Right cardiac atrium (tissue), 5 donors: ENCODE results near the gene PAQR5. TPM values are rescaled to one million over a fixed set of nuclear protein-coding genes. Genes with fewer than 3 reads are reported as not detected.

ENCODE experiments used
- ATAC-seq, 2 donors: fragments of 200-7000 bp; cut with Tn5 transposase; one replicate each; pipeline versions ENCODE4 v1.8.0 to v1.9.1; 2020; ENCODE audit warnings: moderate library complexity in 2 of 2, mild to moderate bottlenecking in 1 of 2
- DNase-seq, 3 donors: peaks; one replicate each; pipeline ENCODE4 v3.0.0-alpha.2; 2020
- H3K27ac ChIP-seq: one replicate; pipeline ENCODE4 v1.5.1; 2013; ENCODE audit warnings: mild to moderate bottlenecking, low read length, control low read depth, moderate library complexity
- H3K27me3 ChIP-seq: one replicate; pipeline ENCODE4 v1.6.1; 2013; ENCODE audit not compliant: control insufficient read depth, insufficient read depth
- H3K4me1 ChIP-seq: one replicate; pipeline ENCODE4 v1.6.1; 2013; ENCODE audit warnings: low read length; ENCODE audit not compliant: control insufficient read depth, insufficient read depth
- H3K4me3 ChIP-seq: one replicate; pipeline ENCODE4 v1.5.1; 2013; ENCODE audit warnings: low read length, control low read depth
- H3K9me3 ChIP-seq: one replicate; pipeline ENCODE4 v1.6.1; 2013; ENCODE audit warnings: low read length; ENCODE audit not compliant: control insufficient read depth
- WGBS: extraction: QIAGEN DNeasy Blood & Tissue Kit; methylation state at CpG from one replicate; pipeline ENCODE4 v1.1.7; 2013; 5-methylcytosine and 5-hydroxymethylcytosine counted together
- intact Hi-C, 4 donors: fragments of 100-400 bp; cut with DNase I; formaldehyde crosslinking; loops; one replicate each; pipeline versions ENCODE4 v1.11.0 to v1.14.0; 2022 to 2023
- polyA plus RNA-seq: library from polyadenylated mRNA; stranded (reverse); fragments of 200-250 nt; gene quantifications from one replicate; pipeline ENCODE4 v1.2.3, GENCODE V29; 2013
- total RNA-seq, 4 donors: library from RNA; stranded (reverse); fragmentation: NEBNext Ultra II Directional; extraction: Animal tissue kit (Norgen Biotek cat#: 25700); gene quantifications; one replicate each; pipeline ENCODE4 v1.2.1, GENCODE V29; 2021
- donor health status: healthy with polysubstance abuse.
- donor health status: DM: no; HTN: yes; CAD: no.
- donor health status: DM: no; HTN: no; CAD: no.
- donor health status: DM: no; HTN: yes; CAD: no; lungs with severe emphysema.
- donor health status: DM: yes; HTN: yes; CAD: no.

PAQR5 gene
- total and polyA plus RNA-seq, 5 donors, result 0.32 to 3.5 (median 0.42) TPM

GRCh38 chr15:69304182-69304545, 5.5 kb downstream of the PAQR5 start:
- no peaks in the 10 kb centered on the region for H3K9me3 ChIP-seq
- H3K27ac ChIP-seq, result no peak overlapping the region
- no peaks in the 10 kb centered on the region for H3K27me3 ChIP-seq
- DNase-seq (no peak), ATAC-seq (no peak)
- intact Hi-C loops, result no loop called here
- no peak overlapping the region for H3K4me3 ChIP-seq
- 92% methylated on average over 5 of the region's 5 CpGs for WGBS
- no peaks in the 10 kb centered on the region for H3K4me1 ChIP-seq

GRCh38 chr15:69305204-69305931, 6.7 kb downstream of the PAQR5 start:
- Histone ChIP-seq H3K27ac (no peak overlapping the region), H3K9me3 (no peaks in the 10 kb centered on the region), H3K4me1 (no peaks in the 10 kb centered on the region), H3K27me3 (no peaks in the 10 kb centered on the region), H3K4me3 (no peak overlapping the region)
- intact Hi-C loops, result no loop called here
- DNase-seq, result peak in 2 of 3 donors; percentile 45 to 64
- 79% methylated on average over 20 of the region's 20 CpGs for WGBS
- peak; percentile 65 to 93 for ATAC-seq

GRCh38 chr15:69305933-69306568, 7.3 kb downstream of the PAQR5 start:
- H3K27ac ChIP-seq, result no peak overlapping the region
- H3K9me3 ChIP-seq, result no peaks in the 10 kb centered on the region
- WGBS, result 92% methylated on average over 9 of the region's 9 CpGs
- ATAC-seq (no peak), DNase-seq (no peak)
- H3K4me3 ChIP-seq, result no peak overlapping the region
- H3K27me3 ChIP-seq, result no peaks in the 10 kb centered on the region
- intact Hi-C loops, result no loop called here
- H3K4me1 ChIP-seq, result no peaks in the 10 kb centered on the region

GRCh38 chr15:69307939-69308338, 9.2 kb downstream of the PAQR5 start:
- 73% methylated on average over 3 of the region's 3 CpGs for WGBS
- Histone ChIP-seq H3K27me3 (no peaks in the 10 kb centered on the region), H3K27ac (no peak overlapping the region), H3K9me3 (no peaks in the 10 kb centered on the region), H3K4me1 (no peaks in the 10 kb centered on the region), H3K4me3 (no peak overlapping the region)
- no peak for ATAC-seq
- intact Hi-C loops, result no loop called here
- no peak for DNase-seq

- intact Hi-C loops, result no loop called here
- no peak for ATAC-seq
Observed at GRCh38 chr15:69308949-69309348, 10.2 kb downstream of the PAQR5 start.

GRCh38 chr15:69311319-69311721, 12.6 kb downstream of the PAQR5 start:
- H3K27ac ChIP-seq, result no peak overlapping the region
- no peaks in the 10 kb centered on the region for H3K9me3 ChIP-seq
- intact Hi-C loops, result no loop called here
- no peaks in the 10 kb centered on the region for H3K4me1 ChIP-seq
- H3K27me3 ChIP-seq, result no peaks in the 10 kb centered on the region
- H3K4me3 ChIP-seq, result no peak overlapping the region
- WGBS, result 79% methylated on average over 5 of the region's 5 CpGs
- peak in 1 of 2 donors; percentile 31 for ATAC-seq
- no peak for DNase-seq

More at GRCh38 chr15:69308949-69309348, 10.2 kb downstream of the PAQR5 start:
- Histone ChIP-seq H3K4me3 (no peak overlapping the region), H3K9me3 (no peaks in the 10 kb centered on the region), H3K27ac (no peak overlapping the region), H3K4me1 (no peaks in the 10 kb centered on the region), H3K27me3 (no peaks in the 10 kb centered on the region)
- WGBS, result 79% methylated on average over 5 of the region's 5 CpGs
- DNase-seq, result no peak

GRCh38 chr15:69313432-69314000, 14.8 kb downstream of the PAQR5 start:
- Histone ChIP-seq H3K27ac (no peak overlapping the region), H3K4me1 (no peaks in the 10 kb centered on the region), H3K9me3 (no peaks in the 10 kb centered on the region), H3K4me3 (no peak overlapping the region), H3K27me3 (no peaks in the 10 kb centered on the region)
- intact Hi-C loops, result no loop called here
- no peak for ATAC-seq
- DNase-seq, result no peak
- 71% methylated on average over 8 of the region's 8 CpGs for WGBS

GRCh38 chr15:69314131-69314530, 15.4 kb downstream of the PAQR5 start:
- Histone ChIP-seq H3K27me3 (no peaks in the 10 kb centered on the region), H3K4me1 (no peaks in the 10 kb centered on the region), H3K9me3 (no peaks in the 10 kb centered on the region), H3K4me3 (no peak overlapping the region), H3K27ac (no peak overlapping the region)
- intact Hi-C loops, result no loop called here
- DNase-seq (no peak), ATAC-seq (no peak)
- 74% methylated on average over 6 of the region's 6 CpGs for WGBS

- intact Hi-C loops, result no loop called here
- DNase-seq (no peak), ATAC-seq (no peak)
- Histone ChIP-seq H3K9me3 (no peaks in the 10 kb centered on the region), H3K27ac (no peak overlapping the region), H3K27me3 (no peaks in the 10 kb centered on the region), H3K4me1 (no peaks in the 10 kb centered on the region), H3K4me3 (no peak overlapping the region)
- 92% methylated on average over 8 of the region's 8 CpGs for WGBS
Observed at GRCh38 chr15:69314736-69315135, 16.0 kb downstream of the PAQR5 start.

- H3K4me3 ChIP-seq, result no peak overlapping the region
- H3K4me1 ChIP-seq, result no peaks in the 10 kb centered on the region
- intact Hi-C loops, result no loop called here
- H3K9me3 ChIP-seq, result no peaks in the 10 kb centered on the region
- no peaks in the 10 kb centered on the region for H3K27me3 ChIP-seq
- no peak for DNase-seq
- no peak overlapping the region for H3K27ac ChIP-seq
- ATAC-seq, result no peak
- 81% methylated on average over 9 of the region's 9 CpGs for WGBS
Observed at GRCh38 chr15:69315402-69316110, 16.8 kb downstream of the PAQR5 start.

- ATAC-seq (no peak), DNase-seq (no peak)
- no peak overlapping the region for H3K27ac ChIP-seq
- no peaks in the 10 kb centered on the region for H3K4me1 ChIP-seq
- WGBS, result 87% methylated on average over 8 of the region's 8 CpGs
- intact Hi-C loops, result no loop called here
- H3K9me3 ChIP-seq, result no peaks in the 10 kb centered on the region
- H3K4me3 ChIP-seq, result no peak overlapping the region
- no peaks in the 10 kb centered on the region for H3K27me3 ChIP-seq
Observed at GRCh38 chr15:69316291-69316690, 17.6 kb downstream of the PAQR5 start.
